Lower leg skin (tissue), 3 donors: Measurements from ENCODE around the gene TSHZ2.

ENCODE experiments used
- POLR2A ChIP-seq, 2 donors: fragments of 450-650 bp; IDR thresholded peaks; one replicate each; pipeline ENCODE4 v1.6.1; 2016 to 2017; ENCODE audit warnings: antibody characterized with exemption in 2 of 2, mild to moderate bottlenecking in 1 of 2, moderate library complexity in 1 of 2
- TF ChIP-seq, protein P1 (sequence below), 3 donors: fragments of 450-650 bp; IDR thresholded peaks; one replicate each; pipeline ENCODE4 v1.5.1; 2016; ENCODE audit warnings: antibody characterized with exemption in 3 of 3, mild to moderate bottlenecking in 3 of 3, moderate library complexity in 2 of 3

DNA sequence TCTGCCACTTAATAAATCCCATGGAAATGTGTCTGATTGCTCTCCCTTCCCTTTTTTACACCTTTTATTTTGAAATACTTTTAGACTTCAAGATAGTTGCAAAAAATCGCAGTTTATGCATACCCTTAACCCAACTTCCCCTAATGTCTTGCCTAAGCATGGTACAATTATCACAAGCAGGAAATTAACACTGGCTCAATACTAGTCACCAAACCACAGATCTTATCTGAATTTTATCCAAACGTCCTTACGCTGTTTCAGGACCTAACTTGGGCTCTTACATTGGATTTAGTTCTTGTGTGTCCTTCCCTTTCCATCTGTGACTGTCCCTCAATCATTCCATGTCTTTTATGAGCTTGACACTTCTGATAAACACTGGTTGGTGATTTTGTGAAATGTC lies 475.2 kb downstream of the TSHZ2 start:
- TF ChIP-seq, protein P1, sequence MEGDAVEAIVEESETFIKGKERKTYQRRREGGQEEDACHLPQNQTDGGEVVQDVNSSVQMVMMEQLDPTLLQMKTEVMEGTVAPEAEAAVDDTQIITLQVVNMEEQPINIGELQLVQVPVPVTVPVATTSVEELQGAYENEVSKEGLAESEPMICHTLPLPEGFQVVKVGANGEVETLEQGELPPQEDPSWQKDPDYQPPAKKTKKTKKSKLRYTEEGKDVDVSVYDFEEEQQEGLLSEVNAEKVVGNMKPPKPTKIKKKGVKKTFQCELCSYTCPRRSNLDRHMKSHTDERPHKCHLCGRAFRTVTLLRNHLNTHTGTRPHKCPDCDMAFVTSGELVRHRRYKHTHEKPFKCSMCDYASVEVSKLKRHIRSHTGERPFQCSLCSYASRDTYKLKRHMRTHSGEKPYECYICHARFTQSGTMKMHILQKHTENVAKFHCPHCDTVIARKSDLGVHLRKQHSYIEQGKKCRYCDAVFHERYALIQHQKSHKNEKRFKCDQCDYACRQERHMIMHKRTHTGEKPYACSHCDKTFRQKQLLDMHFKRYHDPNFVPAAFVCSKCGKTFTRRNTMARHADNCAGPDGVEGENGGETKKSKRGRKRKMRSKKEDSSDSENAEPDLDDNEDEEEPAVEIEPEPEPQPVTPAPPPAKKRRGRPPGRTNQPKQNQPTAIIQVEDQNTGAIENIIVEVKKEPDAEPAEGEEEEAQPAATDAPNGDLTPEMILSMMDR (IDR thresholded peaks at IDR 0.05), result no peak
- TF ChIP-seq POLR2A (IDR thresholded peaks at IDR 0.05), result no peak
